ENCODE results near the gene ENOX1.
"Not testable (repeated sequence)": the region's sequence is repeated elsewhere in the genome, so short reads cannot be mapped to it uniquely, and the experiment has no call there.

The ENOX1 gene

GRCh38 chr13:43786766-43787517 is at the start of gene ENOX1:
ENOX1 (minus strand) TSS chr13:43786972.
- DNase-seq (ENCODE audit: low read depth): peak; percentile 41

GRCh38 chr13:43835701-43836100 is 48.9 kb upstream of the ENOX1 start:
- no peak for DNase-seq (ENCODE audit: low read depth)

- DNase-seq (ENCODE audit: low read depth): no peak
Measured at GRCh38 chr13:43831088-43831487, 44.3 kb upstream of the ENOX1 start.

GRCh38 chr13:43830497-43830881 is 43.7 kb upstream of the ENOX1 start:
- peak; percentile 66 for DNase-seq (ENCODE audit: low read depth)

GRCh38 chr13:43824656-43825055 is 37.9 kb upstream of the ENOX1 start:
- not testable (repeated sequence) for DNase-seq (ENCODE audit: low read depth)

GRCh38 chr13:43822969-43823368 is 36.2 kb upstream of the ENOX1 start:
- no peak for DNase-seq (ENCODE audit: low read depth)

GRCh38 chr13:43816401-43816889 is 29.7 kb upstream of the ENOX1 start:
- no peak for DNase-seq (ENCODE audit: low read depth)

- DNase-seq (ENCODE audit: low read depth): no peak
Measured at GRCh38 chr13:43815204-43815603, 28.4 kb upstream of the ENOX1 start.

- no peak for DNase-seq (ENCODE audit: low read depth)
Measured at GRCh38 chr13:43808676-43809075, 21.9 kb upstream of the ENOX1 start.

- DNase-seq (ENCODE audit: low read depth): no peak
Measured at GRCh38 chr13:43805681-43806128, 18.9 kb upstream of the ENOX1 start.

- peak; percentile 54 for DNase-seq (ENCODE audit: low read depth)
Measured at GRCh38 chr13:43805071-43805468, 18.3 kb upstream of the ENOX1 start.

GRCh38 chr13:43804461-43805070 is 17.8 kb upstream of the ENOX1 start:
- DNase-seq (ENCODE audit: low read depth): no peak

GRCh38 chr13:43802511-43802910 is 15.7 kb upstream of the ENOX1 start:
- no peak for DNase-seq (ENCODE audit: low read depth)

- no peak for DNase-seq (ENCODE audit: low read depth)
Measured at GRCh38 chr13:43800828-43801227, 14.1 kb upstream of the ENOX1 start.

- no peak for DNase-seq (ENCODE audit: low read depth)
Measured at GRCh38 chr13:43799191-43799590, 12.4 kb upstream of the ENOX1 start.

GRCh38 chr13:43797869-43798268 is 11.1 kb upstream of the ENOX1 start:
- no peak for DNase-seq (ENCODE audit: low read depth)

- DNase-seq (ENCODE audit: low read depth): no peak
Measured at GRCh38 chr13:43797159-43797558, 10.4 kb upstream of the ENOX1 start.

GRCh38 chr13:43794416-43794815 is 7.6 kb upstream of the ENOX1 start:
- DNase-seq (ENCODE audit: low read depth): no peak

- no peak for DNase-seq (ENCODE audit: low read depth)
Measured at GRCh38 chr13:43792076-43792881, 5.5 kb upstream of the ENOX1 start.

- no peak for DNase-seq (ENCODE audit: low read depth)
Measured at GRCh38 chr13:43787997-43788396, 1.2 kb upstream of the ENOX1 start.

GRCh38 chr13:43787518-43787891 is 733 bp upstream of the ENOX1 start:
- DNase-seq (ENCODE audit: low read depth): no peak

- no peak for DNase-seq (ENCODE audit: low read depth)
Measured at GRCh38 chr13:43786472-43786765, 353 bp downstream of the ENOX1 start.
